ENCODE data around the gene ZBED1.

The ZBED1 gene

DNA sequence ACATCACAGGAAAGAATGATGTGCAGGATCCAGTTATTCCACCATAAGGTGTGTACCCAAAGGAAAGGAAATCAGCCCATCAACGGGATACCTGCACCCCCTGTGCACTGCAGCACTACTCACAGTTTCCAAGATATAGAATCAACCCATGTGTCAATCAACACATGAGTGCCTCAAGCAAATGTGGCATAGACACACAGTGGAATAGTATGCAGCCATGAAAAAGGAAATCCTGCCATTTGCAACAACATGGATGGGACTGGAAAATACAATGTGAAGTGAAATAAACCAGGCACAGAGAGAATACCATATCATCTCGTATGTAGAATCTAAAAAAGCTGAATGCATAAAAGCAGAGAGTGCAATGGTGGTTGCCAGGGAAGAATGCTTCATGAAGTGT is 53.3 kb downstream of the ZBED1 start:
- CTCF ChIA-PET = no interaction called here
- no peak for DNase-seq (ENCODE audit: extremely low spot score)
- TF ChIP-seq NFRKB (IDR thresholded peaks at IDR 0.05) = no peak
- TF ChIP-seq L3MBTL2 (conservative IDR thresholded peaks at IDR 0.05) = no peak
- no peak for TF ChIP-seq BHLHE40 (IDR thresholded peaks at IDR 0.05; ENCODE audit: borderline replicate concordance)
- TF ChIP-seq SP1 (IDR thresholded peaks at IDR 0.05) = no peak
- no peak for TF ChIP-seq FOXK2 (IDR thresholded peaks at IDR 0.05)
- TF ChIP-seq, protein P1, sequence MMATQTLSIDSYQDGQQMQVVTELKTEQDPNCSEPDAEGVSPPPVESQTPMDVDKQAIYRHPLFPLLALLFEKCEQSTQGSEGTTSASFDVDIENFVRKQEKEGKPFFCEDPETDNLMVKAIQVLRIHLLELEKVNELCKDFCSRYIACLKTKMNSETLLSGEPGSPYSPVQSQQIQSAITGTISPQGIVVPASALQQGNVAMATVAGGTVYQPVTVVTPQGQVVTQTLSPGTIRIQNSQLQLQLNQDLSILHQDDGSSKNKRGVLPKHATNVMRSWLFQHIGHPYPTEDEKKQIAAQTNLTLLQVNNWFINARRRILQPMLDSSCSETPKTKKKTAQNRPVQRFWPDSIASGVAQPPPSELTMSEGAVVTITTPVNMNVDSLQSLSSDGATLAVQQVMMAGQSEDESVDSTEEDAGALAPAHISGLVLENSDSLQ (IDR thresholded peaks at IDR 0.05) = no peak
- TF ChIP-seq FOXA1 (IDR thresholded peaks at IDR 0.05) = no peak
- no peak for TF ChIP-seq ARNT (IDR thresholded peaks at IDR 0.05)
- TF ChIP-seq ELF4 (IDR thresholded peaks at IDR 0.05) = no peak
- TF ChIP-seq ZNF384 (IDR thresholded peaks at IDR 0.05) = no peak
- POLR2A ChIA-PET = no interaction called here

DNA sequence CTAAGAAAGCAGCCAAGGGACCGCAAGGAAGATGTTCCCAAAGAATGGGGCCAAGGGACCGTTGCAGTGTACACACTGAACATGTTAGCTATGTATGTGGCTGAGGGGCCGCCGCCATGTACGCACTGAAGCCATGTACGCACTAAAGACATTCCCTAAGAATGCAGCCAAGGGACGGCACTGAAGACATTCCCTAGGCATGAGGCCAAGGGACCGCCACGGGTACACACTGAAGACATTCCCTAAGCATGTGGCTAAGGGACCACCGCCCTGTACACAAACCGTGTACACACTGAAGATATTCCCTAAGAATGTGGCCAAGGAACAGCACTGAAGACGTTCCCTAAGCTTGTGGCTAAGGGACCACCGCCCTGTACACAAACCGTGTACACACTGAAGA is 54.0 kb downstream of the ZBED1 start:
- ChIA-PET POLR2A (no interaction called here), CTCF (no interaction called here)
- TF ChIP-seq TARDBP (IDR thresholded peaks at IDR 0.05) = no peak
- no peak for TF ChIP-seq SUZ12 (IDR thresholded peaks at IDR 0.05)
- TF ChIP-seq ARNT (IDR thresholded peaks at IDR 0.05) = no peak
- no peak for TF ChIP-seq FOXK2 (IDR thresholded peaks at IDR 0.05)
- no peak for DNase-seq (ENCODE audit: extremely low spot score)

DNA sequence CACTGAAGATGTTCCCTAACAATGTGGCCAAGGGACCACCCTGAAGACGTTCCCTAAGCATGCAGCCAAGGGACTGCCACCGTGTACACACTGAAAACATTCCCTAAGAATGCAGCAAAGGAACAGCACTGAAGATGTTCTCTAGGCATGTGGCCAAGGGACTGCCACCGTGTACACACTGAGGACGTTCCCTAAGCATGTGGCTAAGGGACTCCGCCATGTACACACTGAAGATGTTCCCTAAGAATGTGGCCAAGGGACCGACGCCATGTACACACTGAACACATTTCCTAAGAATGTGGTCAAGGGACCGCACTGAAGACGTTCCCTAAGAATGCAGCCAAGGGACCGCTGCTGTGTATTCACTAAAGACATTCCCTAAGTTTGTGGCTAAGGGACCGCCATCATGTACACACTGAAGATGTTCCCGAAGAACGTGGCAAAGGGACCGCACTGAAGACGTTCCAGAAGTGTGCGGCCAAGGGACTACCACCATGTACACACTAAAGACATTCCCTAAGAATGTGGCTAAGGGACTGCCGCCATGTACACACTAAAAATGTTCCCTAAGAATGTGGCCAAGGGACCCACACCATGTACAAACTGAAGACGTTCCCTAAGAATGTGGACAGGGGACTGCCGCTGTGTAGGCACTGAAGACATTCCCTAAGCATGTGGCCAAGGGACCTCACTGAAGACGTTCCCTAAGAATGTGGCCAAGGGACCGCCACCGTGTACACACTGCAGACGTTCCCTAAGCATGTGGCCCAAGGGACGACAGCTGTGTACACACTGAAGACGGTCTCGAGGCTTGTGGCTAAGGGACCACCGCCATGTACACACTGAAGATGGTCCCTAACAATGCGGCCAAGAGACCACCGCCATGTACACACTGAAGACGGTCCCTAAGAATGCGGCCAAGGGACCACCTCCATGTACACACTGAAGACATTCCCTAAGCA is 54.8 kb downstream of the ZBED1 start:
- POLR2A ChIA-PET = no interaction called here

DNA sequence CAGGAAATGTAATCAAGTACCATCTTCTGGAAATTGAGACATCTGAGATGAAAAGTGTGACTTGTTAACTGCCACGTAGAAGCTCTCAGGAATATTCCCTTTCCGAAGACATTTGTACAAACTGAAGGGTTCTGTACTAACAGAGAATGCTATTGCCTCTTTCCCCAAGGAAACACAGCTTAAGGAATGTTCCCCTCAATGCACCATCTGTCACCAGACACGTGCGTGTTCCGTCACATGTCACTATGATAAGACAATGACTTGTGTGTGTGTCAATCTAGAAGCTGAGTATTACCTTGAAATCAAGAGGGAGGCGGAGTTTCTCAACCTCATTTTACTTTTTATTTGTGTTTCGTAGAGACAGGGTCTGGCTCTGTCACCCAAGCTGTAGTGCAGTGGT is 58.1 kb downstream of the ZBED1 start:
- CTCF ChIA-PET = no interaction called here
- POLR2A ChIA-PET = no interaction called here
- DNase-seq (ENCODE audit: extremely low spot score) = no peak
- TF ChIP-seq, protein P1 (IDR thresholded peaks at IDR 0.05) = no peak
- no peak for TF ChIP-seq SUZ12 (IDR thresholded peaks at IDR 0.05)
- TF ChIP-seq L3MBTL2 (conservative IDR thresholded peaks at IDR 0.05) = no peak
- TF ChIP-seq FOXK2 (IDR thresholded peaks at IDR 0.05) = no peak
- TF ChIP-seq ELF4 (IDR thresholded peaks at IDR 0.05) = no peak
- TF ChIP-seq BHLHE40 (IDR thresholded peaks at IDR 0.05; ENCODE audit: borderline replicate concordance) = no peak
- no peak for TF ChIP-seq CTBP1 (IDR thresholded peaks at IDR 0.05; ENCODE audit: borderline replicate concordance)
- no peak for TF ChIP-seq ZNF384 (IDR thresholded peaks at IDR 0.05)
- no peak for TF ChIP-seq LEF1 (IDR thresholded peaks at IDR 0.05; ENCODE audit: borderline replicate concordance)
- no peak for TF ChIP-seq HDGF (IDR thresholded peaks at IDR 0.05; ENCODE audit: borderline replicate concordance)
- TF ChIP-seq NFRKB (IDR thresholded peaks at IDR 0.05) = no peak
- TF ChIP-seq FOXM1 (IDR thresholded peaks at IDR 0.05; ENCODE audit: borderline replicate concordance) = no peak
- no peak for TF ChIP-seq FOXA1 (IDR thresholded peaks at IDR 0.05)
- no peak for TF ChIP-seq SP1 (IDR thresholded peaks at IDR 0.05)
- no peak for TF ChIP-seq ARNT (IDR thresholded peaks at IDR 0.05)
- no peak for TF ChIP-seq TARDBP (IDR thresholded peaks at IDR 0.05)

More for the DNA sequence above, 54.8 kb downstream of the ZBED1 start:
- no peak for DNase-seq (ENCODE audit: extremely low spot score)
- CTCF ChIA-PET = no interaction called here
- TF ChIP-seq, protein P1 (IDR thresholded peaks at IDR 0.05) = no peak
- TF ChIP-seq ARNT (IDR thresholded peaks at IDR 0.05) (no peak), NFRKB (IDR thresholded peaks at IDR 0.05) (no peak), ZNF384 (IDR thresholded peaks at IDR 0.05) (no peak), FOXA1 (IDR thresholded peaks at IDR 0.05) (no peak)

DNA sequence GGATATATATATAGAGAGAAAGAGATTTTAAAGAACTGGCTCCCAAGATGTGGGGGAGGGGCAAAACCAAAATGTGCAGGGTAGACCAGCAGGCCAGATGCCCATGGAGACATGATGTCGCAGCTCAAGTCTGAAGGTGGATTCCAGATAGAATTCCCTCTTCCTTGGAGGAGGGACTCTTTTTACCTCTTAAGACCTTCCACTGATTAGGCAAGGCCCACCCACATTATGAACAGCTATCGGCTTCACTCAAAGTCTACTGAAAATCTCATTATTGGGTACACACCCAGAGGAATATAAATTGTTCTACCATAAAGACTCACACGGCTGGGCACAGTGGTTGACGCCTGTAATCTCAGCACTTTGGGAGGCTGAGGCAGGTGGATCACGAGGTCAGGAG is 59.3 kb downstream of the ZBED1 start:
- no peak for TF ChIP-seq BHLHE40 (IDR thresholded peaks at IDR 0.05; ENCODE audit: borderline replicate concordance)
- TF ChIP-seq LEF1 (IDR thresholded peaks at IDR 0.05; ENCODE audit: borderline replicate concordance) = no peak
- no peak for TF ChIP-seq L3MBTL2 (conservative IDR thresholded peaks at IDR 0.05)
- no peak for TF ChIP-seq NFRKB (IDR thresholded peaks at IDR 0.05)
- TF ChIP-seq, protein P1 (IDR thresholded peaks at IDR 0.05) = no peak
- CTCF ChIA-PET = no interaction called here
- no peak for DNase-seq (ENCODE audit: extremely low spot score)
- POLR2A ChIA-PET = no interaction called here

DNA sequence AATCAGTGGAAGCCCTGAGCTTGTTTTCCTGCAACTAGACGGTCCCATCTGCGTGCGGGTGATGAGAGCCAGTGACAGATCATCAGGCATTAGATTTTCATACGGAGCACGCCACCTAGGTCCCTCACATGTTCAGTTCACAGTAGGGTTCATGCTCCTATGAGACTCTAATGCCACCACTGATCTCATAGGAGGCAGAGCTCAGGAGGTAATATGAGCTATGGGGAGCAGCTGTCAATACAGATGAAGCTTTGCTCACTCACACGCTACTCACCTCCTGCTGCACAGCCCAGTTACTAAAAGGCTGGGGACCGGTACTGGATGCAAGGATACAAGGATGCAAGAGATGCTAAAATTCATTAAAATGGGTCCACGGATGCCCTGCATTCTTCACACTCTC is 61.2 kb downstream of the ZBED1 start:
- POLR2A ChIA-PET = no interaction called here
- no peak for DNase-seq (ENCODE audit: extremely low spot score)
- TF ChIP-seq CTBP1 (IDR thresholded peaks at IDR 0.05; ENCODE audit: borderline replicate concordance) (no peak), LEF1 (IDR thresholded peaks at IDR 0.05; ENCODE audit: borderline replicate concordance) (no peak), HDGF (IDR thresholded peaks at IDR 0.05; ENCODE audit: borderline replicate concordance) (no peak), SUZ12 (IDR thresholded peaks at IDR 0.05) (no peak)
- CTCF ChIA-PET = no interaction called here
